ENCODE results near the gene PCDH17. TPM values are rescaled to one million over a fixed set of nuclear protein-coding genes. Genes with fewer than 3 reads are reported as not detected.

PCDH17 gene
- total RNA-seq, 1 donor from 2014 or later = not detected

DNA sequence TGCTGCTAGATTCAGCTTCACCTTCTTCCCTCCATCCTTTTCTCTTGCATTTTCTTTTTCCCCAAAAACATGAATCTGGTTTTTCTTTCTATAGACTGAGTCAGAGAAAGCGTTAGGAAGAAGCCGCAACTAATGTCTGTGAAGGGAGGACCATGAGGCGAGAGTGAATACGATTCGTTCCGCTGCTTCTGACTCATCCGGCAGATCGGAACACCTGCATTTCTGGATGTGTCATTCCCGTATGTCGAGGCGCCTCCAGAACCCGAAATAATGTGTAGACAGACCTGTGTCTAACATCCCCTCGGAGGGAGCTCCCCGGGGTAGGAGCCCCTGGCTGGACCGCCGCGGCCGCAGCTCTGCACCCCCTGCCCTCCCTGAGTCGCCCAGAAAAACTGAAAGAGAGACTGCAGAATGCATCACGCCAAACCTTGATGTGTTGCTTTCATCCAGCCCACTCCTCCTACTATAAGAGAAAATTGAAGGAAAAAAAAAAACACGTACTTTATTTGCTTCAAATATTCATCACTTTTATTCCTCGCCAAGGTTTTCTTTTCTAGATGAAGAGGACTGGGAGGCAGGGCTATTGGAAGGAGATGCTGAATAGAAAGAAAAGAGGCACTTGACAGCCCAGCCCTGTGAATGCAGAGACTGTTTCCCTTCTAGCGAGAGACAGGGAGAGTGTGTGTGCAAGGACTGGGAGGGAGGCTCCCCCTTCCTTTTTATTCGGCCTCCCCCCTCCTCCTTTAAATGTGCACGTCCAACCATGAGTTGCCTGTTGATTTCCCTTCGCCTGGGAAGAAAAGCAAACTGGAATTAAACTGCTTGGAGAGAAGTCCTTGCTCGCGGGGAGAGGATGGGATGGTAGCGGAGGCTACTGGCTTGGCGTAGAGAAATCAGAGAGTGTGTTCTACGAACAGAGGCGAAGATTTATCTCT, 616 bp upstream of the PCDH17 start:
- peak overlapping the region; percentile 77 for H3K4me3 Mint-ChIP-seq
- H3K4me1 Mint-ChIP-seq = peaks cover 16% of the 10 kb centered on the region
- peaks cover 6% of the 10 kb centered on the region for H3K36me3 Mint-ChIP-seq (ENCODE audit: low read depth)
- peak; percentile 54 for DNase-seq
- intact Hi-C loops (cut with micrococcal nuclease) = no loop called here
- peaks cover 23% of the 10 kb centered on the region for H3K9me3 Mint-ChIP-seq
- H3K27me3 Mint-ChIP-seq = peaks cover 61% of the 10 kb centered on the region
- peak overlapping the region; percentile 54 for H3K27ac Mint-ChIP-seq

DNA sequence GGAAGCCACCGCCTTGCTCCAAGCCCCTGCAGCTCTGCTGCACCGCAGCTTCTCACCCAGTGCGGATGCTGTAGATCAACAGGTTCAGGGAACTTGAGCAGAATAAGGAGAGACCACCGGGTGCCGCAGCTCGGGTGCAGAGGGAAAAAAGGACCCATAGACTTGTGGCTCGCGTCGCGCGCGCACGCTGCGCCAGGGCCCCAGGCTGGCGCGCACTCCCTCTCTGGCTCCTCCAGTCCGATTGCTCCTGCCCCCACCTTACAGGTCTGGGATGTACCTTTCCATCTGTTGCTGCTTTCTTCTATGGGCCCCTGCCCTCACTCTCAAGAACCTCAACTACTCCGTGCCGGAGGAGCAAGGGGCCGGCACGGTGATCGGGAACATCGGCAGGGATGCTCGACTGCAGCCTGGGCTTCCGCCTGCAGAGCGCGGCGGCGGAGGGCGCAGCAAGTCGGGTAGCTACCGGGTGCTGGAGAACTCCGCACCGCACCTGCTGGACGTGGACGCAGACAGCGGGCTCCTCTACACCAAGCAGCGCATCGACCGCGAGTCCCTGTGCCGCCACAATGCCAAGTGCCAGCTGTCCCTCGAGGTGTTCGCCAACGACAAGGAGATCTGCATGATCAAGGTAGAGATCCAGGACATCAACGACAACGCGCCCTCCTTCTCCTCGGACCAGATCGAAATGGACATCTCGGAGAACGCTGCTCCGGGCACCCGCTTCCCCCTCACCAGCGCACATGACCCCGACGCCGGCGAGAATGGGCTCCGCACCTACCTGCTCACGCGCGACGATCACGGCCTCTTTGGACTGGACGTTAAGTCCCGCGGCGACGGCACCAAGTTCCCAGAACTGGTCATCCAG, 964 bp downstream of the PCDH17 start:
- H3K36me3 Mint-ChIP-seq (ENCODE audit: low read depth) = peaks cover 6% of the 10 kb centered on the region
- H3K4me3 Mint-ChIP-seq = peak overlapping the region; percentile 77
- intact Hi-C loops (cut with micrococcal nuclease) = no loop called here
- H3K4me1 Mint-ChIP-seq = peaks cover 16% of the 10 kb centered on the region
- H3K27me3 Mint-ChIP-seq = peaks cover 61% of the 10 kb centered on the region
- H3K9me3 Mint-ChIP-seq = peaks cover 23% of the 10 kb centered on the region
- H3K27ac Mint-ChIP-seq = peak overlapping the region; percentile 70
- DNase-seq = peak; percentile 56

DNA sequence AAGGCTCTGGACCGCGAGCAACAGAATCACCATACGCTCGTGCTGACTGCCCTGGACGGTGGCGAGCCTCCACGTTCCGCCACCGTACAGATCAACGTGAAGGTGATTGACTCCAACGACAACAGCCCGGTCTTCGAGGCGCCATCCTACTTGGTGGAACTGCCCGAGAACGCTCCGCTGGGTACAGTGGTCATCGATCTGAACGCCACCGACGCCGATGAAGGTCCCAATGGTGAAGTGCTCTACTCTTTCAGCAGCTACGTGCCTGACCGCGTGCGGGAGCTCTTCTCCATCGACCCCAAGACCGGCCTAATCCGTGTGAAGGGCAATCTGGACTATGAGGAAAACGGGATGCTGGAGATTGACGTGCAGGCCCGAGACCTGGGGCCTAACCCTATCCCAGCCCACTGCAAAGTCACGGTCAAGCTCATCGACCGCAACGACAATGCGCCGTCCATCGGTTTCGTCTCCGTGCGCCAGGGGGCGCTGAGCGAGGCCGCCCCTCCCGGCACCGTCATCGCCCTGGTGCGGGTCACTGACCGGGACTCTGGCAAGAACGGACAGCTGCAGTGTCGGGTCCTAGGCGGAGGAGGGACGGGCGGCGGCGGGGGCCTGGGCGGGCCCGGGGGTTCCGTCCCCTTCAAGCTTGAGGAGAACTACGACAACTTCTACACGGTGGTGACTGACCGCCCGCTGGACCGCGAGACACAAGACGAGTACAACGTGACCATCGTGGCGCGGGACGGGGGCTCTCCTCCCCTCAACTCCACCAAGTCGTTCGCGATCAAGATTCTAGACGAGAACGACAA, 1.8 kb downstream of the PCDH17 start:
- Mint-ChIP-seq H3K4me3 (no peak overlapping the region), H3K36me3 (ENCODE audit: low read depth) (peaks cover 6% of the 10 kb centered on the region), H3K4me1 (peaks cover 16% of the 10 kb centered on the region), H3K27me3 (peaks cover 61% of the 10 kb centered on the region), H3K9me3 (peaks cover 23% of the 10 kb centered on the region), H3K27ac (peak overlapping the region; percentile 72)
- intact Hi-C loops (cut with micrococcal nuclease) = no loop called here
- DNase-seq = no peak

DNA sequence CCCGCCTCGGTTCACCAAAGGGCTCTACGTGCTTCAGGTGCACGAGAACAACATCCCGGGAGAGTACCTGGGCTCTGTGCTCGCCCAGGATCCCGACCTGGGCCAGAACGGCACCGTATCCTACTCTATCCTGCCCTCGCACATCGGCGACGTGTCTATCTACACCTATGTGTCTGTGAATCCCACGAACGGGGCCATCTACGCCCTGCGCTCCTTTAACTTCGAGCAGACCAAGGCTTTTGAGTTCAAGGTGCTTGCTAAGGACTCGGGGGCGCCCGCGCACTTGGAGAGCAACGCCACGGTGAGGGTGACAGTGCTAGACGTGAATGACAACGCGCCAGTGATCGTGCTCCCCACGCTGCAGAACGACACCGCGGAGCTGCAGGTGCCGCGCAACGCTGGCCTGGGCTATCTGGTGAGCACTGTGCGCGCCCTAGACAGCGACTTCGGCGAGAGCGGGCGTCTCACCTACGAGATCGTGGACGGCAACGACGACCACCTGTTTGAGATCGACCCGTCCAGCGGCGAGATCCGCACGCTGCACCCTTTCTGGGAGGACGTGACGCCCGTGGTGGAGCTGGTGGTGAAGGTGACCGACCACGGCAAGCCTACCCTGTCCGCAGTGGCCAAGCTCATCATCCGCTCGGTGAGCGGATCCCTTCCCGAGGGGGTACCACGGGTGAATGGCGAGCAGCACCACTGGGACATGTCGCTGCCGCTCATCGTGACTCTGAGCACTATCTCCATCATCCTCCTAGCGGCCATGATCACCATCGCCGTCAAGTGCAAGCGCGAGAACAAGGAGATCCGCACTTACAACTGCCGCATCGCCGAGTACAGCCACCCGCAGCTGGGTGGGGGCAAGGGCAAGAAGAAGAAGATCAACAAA, 2.6 kb downstream of the PCDH17 start:
- peaks cover 53% of the 10 kb centered on the region for H3K27me3 Mint-ChIP-seq
- peak overlapping the region; percentile 72 for H3K27ac Mint-ChIP-seq
- DNase-seq = peak; percentile 58
- peaks cover 16% of the 10 kb centered on the region for H3K4me1 Mint-ChIP-seq
- intact Hi-C loops (cut with micrococcal nuclease) = no loop called here
- H3K9me3 Mint-ChIP-seq = peaks cover 23% of the 10 kb centered on the region
- H3K36me3 Mint-ChIP-seq (ENCODE audit: low read depth) = peaks cover 6% of the 10 kb centered on the region
- H3K4me3 Mint-ChIP-seq = no peak overlapping the region

DNA sequence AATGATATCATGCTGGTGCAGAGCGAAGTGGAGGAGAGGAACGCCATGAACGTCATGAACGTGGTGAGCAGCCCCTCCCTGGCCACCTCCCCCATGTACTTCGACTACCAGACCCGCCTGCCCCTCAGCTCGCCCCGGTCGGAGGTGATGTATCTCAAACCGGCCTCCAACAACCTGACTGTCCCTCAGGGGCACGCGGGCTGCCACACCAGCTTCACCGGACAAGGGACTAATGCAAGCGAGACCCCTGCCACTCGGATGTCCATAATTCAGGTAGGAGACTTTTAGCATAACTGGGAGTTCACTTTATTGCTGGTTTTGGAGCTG, 3.3 kb downstream of the PCDH17 start:
- H3K9me3 Mint-ChIP-seq = peaks cover 23% of the 10 kb centered on the region
- no peak for DNase-seq
- peaks cover 6% of the 10 kb centered on the region for H3K36me3 Mint-ChIP-seq (ENCODE audit: low read depth)
- H3K27ac Mint-ChIP-seq = no peak overlapping the region
- intact Hi-C loops (cut with micrococcal nuclease) = no loop called here
- H3K4me1 Mint-ChIP-seq = peaks cover 15% of the 10 kb centered on the region
- H3K4me3 Mint-ChIP-seq = no peak overlapping the region
- peaks cover 47% of the 10 kb centered on the region for H3K27me3 Mint-ChIP-seq

DNA sequence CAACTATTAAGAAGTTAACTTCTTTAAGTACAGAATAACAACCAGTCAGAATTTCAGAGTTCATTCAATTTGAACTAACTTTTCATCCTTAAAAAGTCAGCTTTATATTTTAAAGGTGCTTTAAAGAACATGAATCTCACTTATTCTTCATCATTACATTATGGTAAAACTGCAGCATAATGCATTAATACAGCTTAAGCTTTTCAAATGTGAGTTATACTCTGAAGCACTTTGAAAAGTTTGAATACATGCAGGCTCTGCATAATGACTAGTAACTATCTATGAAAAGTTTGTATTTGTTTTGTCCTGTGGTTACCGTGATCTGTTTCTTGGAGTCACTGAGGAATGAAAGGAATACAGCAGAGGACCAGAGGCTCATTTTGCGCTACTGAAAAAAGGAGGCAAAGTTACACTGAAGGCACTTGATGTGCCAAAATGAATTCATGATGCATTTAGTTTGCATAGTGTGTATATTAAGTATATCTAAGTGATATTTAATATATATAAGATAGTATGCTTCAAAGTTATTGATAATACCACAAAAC, 4.1 kb downstream of the PCDH17 start:
- intact Hi-C loops (cut with micrococcal nuclease) = no loop called here
- no peak overlapping the region for H3K27ac Mint-ChIP-seq
- no peak for DNase-seq
- H3K4me1 Mint-ChIP-seq = peaks cover 10% of the 10 kb centered on the region
- peaks cover 4% of the 10 kb centered on the region for H3K36me3 Mint-ChIP-seq (ENCODE audit: low read depth)
- peaks cover 18% of the 10 kb centered on the region for H3K9me3 Mint-ChIP-seq
- no peak overlapping the region for H3K4me3 Mint-ChIP-seq
- H3K27me3 Mint-ChIP-seq = peaks cover 41% of the 10 kb centered on the region

DNA sequence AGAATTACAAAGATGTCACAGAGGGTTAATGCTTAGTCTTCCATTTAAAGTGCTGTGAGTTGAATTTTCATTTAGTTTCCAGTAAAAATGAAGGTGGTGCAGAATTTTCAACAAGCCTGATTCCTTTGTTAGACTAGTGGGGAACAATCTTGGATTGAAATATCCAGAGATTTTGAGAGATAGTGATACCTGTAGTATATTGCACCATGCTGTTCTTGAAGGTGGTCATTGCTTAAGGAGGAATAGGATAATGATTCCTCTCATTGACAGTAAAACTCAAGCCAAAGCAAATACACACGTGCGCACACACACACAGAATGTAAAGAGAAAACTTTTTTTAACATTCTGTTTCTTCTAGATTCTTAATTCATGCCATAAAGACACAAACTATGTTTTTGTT, 5.3 kb downstream of the PCDH17 start:
- Mint-ChIP-seq H3K9me3 (peaks cover 16% of the 10 kb centered on the region), H3K4me3 (no peak overlapping the region), H3K4me1 (peaks cover 5% of the 10 kb centered on the region), H3K27me3 (peaks cover 28% of the 10 kb centered on the region), H3K36me3 (ENCODE audit: low read depth) (peaks cover 3% of the 10 kb centered on the region), H3K27ac (no peak overlapping the region)
- no peak for DNase-seq
- intact Hi-C loops (cut with micrococcal nuclease) = no loop called here

DNA sequence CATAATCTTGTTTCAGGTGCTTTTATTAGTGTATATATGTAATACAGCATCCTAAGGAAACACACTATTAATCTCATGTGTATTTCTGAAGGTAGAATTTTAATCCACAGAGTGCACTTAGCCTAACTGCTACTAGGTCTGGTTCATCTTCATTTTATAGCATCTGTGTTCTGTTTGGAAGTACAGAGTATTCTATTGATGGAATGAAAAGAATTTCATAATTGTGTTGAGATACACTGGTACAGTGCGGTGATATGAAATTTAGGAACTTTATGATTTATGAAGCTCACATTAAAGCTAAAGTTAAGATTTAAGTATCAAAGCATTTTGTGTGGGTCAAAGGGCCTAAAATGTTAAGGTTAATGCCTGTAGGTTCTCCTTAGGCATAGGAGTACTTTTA, 6.0 kb downstream of the PCDH17 start:
- peaks cover 22% of the 10 kb centered on the region for H3K27me3 Mint-ChIP-seq
- H3K4me3 Mint-ChIP-seq = no peak overlapping the region
- H3K36me3 Mint-ChIP-seq (ENCODE audit: low read depth) = peaks cover 2% of the 10 kb centered on the region

DNA sequence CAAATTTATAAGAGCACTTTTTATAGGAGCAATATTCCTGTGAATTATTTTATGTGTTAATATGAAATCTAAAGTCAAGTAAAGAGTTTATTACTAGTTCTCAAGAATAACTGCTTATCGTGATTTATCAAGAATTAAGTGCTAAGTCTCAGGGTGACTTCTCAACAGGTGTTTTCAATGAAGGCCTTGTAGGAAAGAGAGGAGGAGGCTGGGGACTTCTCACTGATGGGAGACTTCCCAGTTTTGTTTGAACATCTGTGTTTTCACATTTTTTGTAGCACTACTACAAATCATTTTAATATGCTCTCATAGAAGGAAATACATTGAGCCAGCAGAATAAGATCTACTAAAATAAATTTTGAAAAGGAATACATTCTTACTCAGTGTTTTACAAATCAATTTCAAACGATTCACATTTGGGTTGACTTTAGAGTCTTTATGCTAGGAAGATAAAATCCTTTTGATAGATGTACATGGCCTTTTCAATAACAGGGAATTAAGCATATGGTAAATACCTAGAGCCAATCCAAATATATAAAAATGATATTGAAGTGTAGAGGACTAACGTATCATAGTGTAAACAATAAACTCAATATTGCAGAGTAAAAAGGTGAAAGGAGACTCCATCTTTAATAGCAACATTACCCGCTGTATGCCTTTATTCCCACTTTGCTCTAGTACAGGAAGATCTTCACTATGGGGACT, 6.8 kb downstream of the PCDH17 start:
- Mint-ChIP-seq H3K4me3 (no peak overlapping the region), H3K4me1 (no peaks in the 10 kb centered on the region), H3K9me3 (peaks cover 9% of the 10 kb centered on the region), H3K27me3 (peaks cover 13% of the 10 kb centered on the region), H3K27ac (no peak overlapping the region), H3K36me3 (ENCODE audit: low read depth) (peaks cover 2% of the 10 kb centered on the region)
- no peak for DNase-seq
- intact Hi-C loops (cut with micrococcal nuclease) = no loop called here

More for the DNA sequence above, 6.0 kb downstream of the PCDH17 start:
- intact Hi-C loops (cut with micrococcal nuclease) = no loop called here
- Mint-ChIP-seq H3K4me1 (peaks cover 1% of the 10 kb centered on the region), H3K27ac (no peak overlapping the region), H3K9me3 (peaks cover 13% of the 10 kb centered on the region)
- DNase-seq = no peak

DNA sequence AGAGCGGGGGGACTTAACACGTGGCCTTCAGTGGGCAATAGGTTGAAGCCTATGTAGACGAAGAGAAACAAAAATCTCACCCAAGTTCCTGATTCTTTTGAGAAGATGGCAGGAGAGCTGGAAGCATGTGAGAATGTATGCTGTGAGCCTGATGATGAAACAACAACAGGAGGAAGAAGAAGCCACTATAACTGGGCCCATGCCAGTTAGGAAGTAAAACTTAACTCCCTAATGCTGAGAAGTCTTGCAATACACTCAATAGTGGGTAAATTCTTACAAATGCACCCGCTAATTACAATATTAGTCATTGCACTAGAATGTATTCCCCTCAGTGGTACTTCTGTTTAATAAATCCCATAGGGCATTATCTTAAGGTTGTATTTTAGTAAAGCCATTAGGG, 9.1 kb downstream of the PCDH17 start:
- Mint-ChIP-seq H3K4me3 (no peak overlapping the region), H3K9me3 (no peaks in the 10 kb centered on the region), H3K36me3 (ENCODE audit: low read depth) (no peaks in the 10 kb centered on the region), H3K27ac (no peak overlapping the region), H3K27me3 (no peaks in the 10 kb centered on the region), H3K4me1 (no peaks in the 10 kb centered on the region)
- no peak for DNase-seq
- intact Hi-C loops (cut with micrococcal nuclease) = no loop called here

DNA sequence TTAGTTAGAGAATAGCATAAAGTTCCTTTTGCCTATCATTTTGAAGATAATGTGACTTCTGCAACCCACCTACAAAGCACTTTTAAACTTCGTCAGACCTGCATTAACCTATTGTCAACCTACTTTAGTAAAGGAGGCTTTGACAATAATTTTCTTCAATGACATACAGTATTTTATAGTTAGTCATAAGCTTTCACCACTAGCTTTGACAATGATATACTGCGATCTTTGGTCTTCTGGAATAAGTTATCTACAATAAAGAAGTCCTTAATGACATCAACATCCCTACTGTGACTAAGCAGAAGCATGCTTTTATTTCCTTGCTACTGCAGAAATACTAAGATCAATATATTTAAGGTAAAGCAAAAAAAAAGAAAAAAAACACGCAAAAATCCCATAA, 9.5 kb downstream of the PCDH17 start:
- Mint-ChIP-seq H3K27ac (no peak overlapping the region), H3K4me1 (no peaks in the 10 kb centered on the region), H3K9me3 (no peaks in the 10 kb centered on the region), H3K4me3 (no peak overlapping the region), H3K27me3 (no peaks in the 10 kb centered on the region), H3K36me3 (ENCODE audit: low read depth) (no peaks in the 10 kb centered on the region)
- intact Hi-C loops (cut with micrococcal nuclease) = no loop called here
- no peak for DNase-seq

DNA sequence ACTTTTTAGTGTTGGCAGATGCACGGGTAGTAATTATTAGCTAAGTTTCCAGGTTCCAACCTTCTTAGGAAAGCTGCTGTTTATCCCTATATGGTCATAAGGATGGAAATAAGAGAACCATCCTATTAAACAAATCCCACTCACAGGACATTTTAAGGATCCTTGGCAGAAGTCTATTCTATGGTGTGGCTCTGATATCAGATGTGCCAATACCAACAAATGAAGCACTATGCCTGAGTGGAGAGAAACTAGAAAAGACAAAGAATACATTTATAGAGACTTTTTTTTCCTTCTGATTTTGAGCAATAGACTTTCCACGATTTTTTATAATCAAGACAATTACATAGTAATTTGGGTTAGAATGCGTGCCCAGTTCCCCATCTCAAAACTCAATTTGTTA, 12.6 kb downstream of the PCDH17 start:
- no peaks in the 10 kb centered on the region for H3K9me3 Mint-ChIP-seq
- no peaks in the 10 kb centered on the region for H3K36me3 Mint-ChIP-seq (ENCODE audit: low read depth)
- no peaks in the 10 kb centered on the region for H3K4me1 Mint-ChIP-seq
- no peak overlapping the region for H3K27ac Mint-ChIP-seq
- no peak for DNase-seq
- no peaks in the 10 kb centered on the region for H3K27me3 Mint-ChIP-seq
- intact Hi-C loops (cut with micrococcal nuclease) = no loop called here
- no peak overlapping the region for H3K4me3 Mint-ChIP-seq
